SK-N-SH (cell line): ENCODE results near the gene SDS. TPM values are rescaled to one million over a fixed set of nuclear protein-coding genes. Genes with fewer than 3 reads are reported as not detected.

Source experiments
- CTCF ChIA-PET: fragments of 300-600, 350-600 bp; formaldehyde crosslinking; extraction: SDS; loops from one replicate; lab custom pipeline; 2021; lab: Yijun Ruan, JAX
- POLR2A ChIA-PET: fragments of 350-600 bp; sonication (Branson Sonifier 250); formaldehyde crosslinking; extraction: SDS; loops from one replicate; lab custom pipeline; 2020; ENCODE audit warnings: antibody characterized with exemption, inconsistent platforms; lab: Yijun Ruan, JAX
- DNase-seq: peaks from one replicate; pipeline ENCODE4 v3.0.0; 2012
- H2AFZ ChIP-seq: fragments of 200-600 bp; sonication (generic); 2 replicates; pipeline ENCODE4 v1.8.1; 2016; ENCODE audit warnings: antibody characterized with exemption, mild to moderate bottlenecking, low read depth
- H3F3A ChIP-seq: fragments of 200-600 bp; sonication (generic); replicated peaks from 2 replicates; pipeline ENCODE3; 2016; ENCODE audit warnings: antibody characterized with exemption, mild to moderate bottlenecking; ENCODE audit not compliant: insufficient read depth
- H3K27ac ChIP-seq, 2 experiments: fragments of 200-500 bp in 1 of 2; fragments of 200-600 bp in 1 of 2; sonication (Bioruptor generic) in 1 of 2; sonication (generic), shearing (Covaris generic) in 1 of 2; 2 replicates each; pipeline versions ENCODE4 v1.5.1 to v1.6.1; 2014 to 2016; ENCODE audit warnings: low read depth in 2 of 2, inconsistent platforms in 1 of 2, low read length in 1 of 2, mild to moderate bottlenecking in 1 of 2, mixed read lengths in 1 of 2
- H3K27me3 ChIP-seq: fragments of 200-600 bp; sonication (generic), shearing (Covaris generic); 2 replicates; pipeline ENCODE4 v1.6.1; 2016; ENCODE audit warnings: mixed run types; ENCODE audit not compliant: insufficient read depth
- H3K36me3 ChIP-seq, 2 experiments: fragments of 200-500 bp in 1 of 2; fragments of 200-600 bp in 1 of 2; sonication (Bioruptor generic) in 1 of 2; sonication (generic) in 1 of 2; replicated peaks in 1 of 2; 2 replicates each; pipeline versions ENCODE3 to v1.5.1; 2014 to 2016; ENCODE audit warnings: low read length in 1 of 2, mild to moderate bottlenecking in 1 of 2; ENCODE audit not compliant: insufficient read depth in 2 of 2, control insufficient read depth in 1 of 2
- H3K4me1 ChIP-seq, 2 experiments: fragments of 200-500 bp in 1 of 2; fragments of 200-600 bp in 1 of 2; sonication (Bioruptor generic) in 1 of 2; sonication (generic), shearing (Covaris generic) in 1 of 2; 2 replicates each; pipeline versions ENCODE4 v1.5.1 to v1.6.1; 2014 to 2016; ENCODE audit warnings: low read depth in 1 of 2, low read length in 1 of 2, mixed run types in 1 of 2; ENCODE audit not compliant: insufficient read depth in 2 of 2, control insufficient read depth in 1 of 2
- H3K4me2 ChIP-seq: fragments of 200-600 bp; sonication (generic), shearing (Covaris generic); 2 replicates; pipeline ENCODE4 v1.6.1; 2017; ENCODE audit warnings: mixed run types
- H3K4me3 ChIP-seq, 2 experiments: fragments of 200-500 bp in 1 of 2; fragments of 200-600 bp in 1 of 2; sonication (Bioruptor generic) in 1 of 2; sonication (generic), shearing (Covaris generic) in 1 of 2; 2 replicates each; pipeline versions ENCODE4 v1.5.1 to v1.8.1; 2014 to 2016; ENCODE audit warnings: low read depth in 2 of 2, inconsistent platforms in 1 of 2, low read length in 1 of 2, mild to moderate bottlenecking in 1 of 2, mixed read lengths in 1 of 2, moderate library complexity in 1 of 2
- H3K79me2 ChIP-seq: fragments of 200-600 bp; sonication (generic); 2 replicates; pipeline ENCODE4 v1.8.1; 2017; ENCODE audit warnings: mild to moderate bottlenecking; ENCODE audit not compliant: insufficient read depth
- H3K9ac ChIP-seq: fragments of 200-600 bp; sonication (generic); 2 replicates; pipeline ENCODE4 v1.6.1; 2017; ENCODE audit warnings: mixed run types
- H3K9me2 ChIP-seq: fragments of 200-600 bp; sonication (generic); 2 replicates; pipeline ENCODE4 v1.6.1; 2017; ENCODE audit warnings: mixed run types
- H3K9me3 ChIP-seq: fragments of 200-600 bp; sonication (generic); 2 replicates; pipeline ENCODE4 v1.6.1; 2017; ENCODE audit warnings: mixed run types, mild to moderate bottlenecking, moderate library complexity
- H4K20me1 ChIP-seq: fragments of 200-600 bp; sonication (generic); 2 replicates; pipeline ENCODE4 v1.6.1; 2017; ENCODE audit warnings: mild to moderate bottlenecking, mixed run types; ENCODE audit not compliant: insufficient read depth
- FOXJ3 ChIP-seq: sonication (generic); formaldehyde crosslinking; IDR thresholded peaks from 2 replicates; pipeline ENCODE4 v1.5.1; 2020; ENCODE audit warnings: mild to moderate bottlenecking, missing genetic modification reagents
- GABPA ChIP-seq: IDR thresholded peaks from 2 replicates; pipeline ENCODE4 v1.4.0; 2012; ENCODE audit warnings: low read depth, mild to moderate bottlenecking
- MEF2A ChIP-seq: IDR thresholded peaks from 2 replicates; pipeline ENCODE4 v1.4.0; 2012; ENCODE audit warnings: low read depth, borderline replicate concordance
- POLR2AphosphoS5 ChIP-seq: IDR thresholded peaks from 2 replicates; pipeline ENCODE4 v1.6.1; 2012; ENCODE audit warnings: low read depth, low read length
- WGBS: methylation state at CpG from one replicate; pipeline ENCODE4 v1.1.6; 2017; ENCODE audit warnings: low lambda C conversion rate; 5-methylcytosine and 5-hydroxymethylcytosine counted together
- polyA plus RNA-seq, 3 experiments: library from polyadenylated mRNA; depleted of rRNA; stranded (reverse); fragments of >200 nt; gene quantifications; 2 replicates each; pipeline ENCODE4 v1.2.3, GENCODE V29; 2012
- TF ChIP-seq, protein P1 (sequence below): IDR thresholded peaks from 2 replicates; pipeline ENCODE4 v1.4.0; 2012; ENCODE audit warnings: low read depth
- TF ChIP-seq, protein P2 (sequence below): fragments of 150-350 bp; IDR thresholded peaks from 2 replicates; pipeline ENCODE4 v1.6.1; 2017; ENCODE audit warnings: antibody characterized with exemption, low read length, low read depth, borderline replicate concordance

The SDS gene
- polyA plus RNA-seq, 1 of the 3 experiments (the other 2 are of a cell fraction): 0.08 TPM

DNA sequence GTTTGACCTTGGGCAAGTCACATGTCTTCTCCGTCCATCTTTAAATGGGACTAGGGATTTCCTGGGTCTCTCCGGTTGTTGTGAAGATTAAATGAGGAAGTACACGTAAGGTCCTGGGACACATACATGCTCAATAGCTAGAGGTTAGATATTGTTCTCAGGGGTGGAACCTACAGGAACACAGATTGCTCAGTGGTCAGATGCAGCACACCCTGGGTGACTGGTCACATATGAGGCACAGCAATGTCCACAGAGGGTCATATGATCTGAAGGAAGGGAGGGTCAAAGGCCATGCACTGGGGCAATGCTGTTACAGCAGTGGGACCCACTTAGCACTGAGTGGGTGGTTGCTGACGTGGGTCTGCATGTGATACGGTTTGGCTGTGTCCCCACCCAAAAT lies 57.3 kb downstream of the SDS start:
- WGBS: 81% methylated on average over 5 of the region's 5 CpGs
- Histone ChIP-seq H3K27ac (no peak overlapping the region), H3K4me1 (no peaks in the 10 kb centered on the region), H3K9me2 (no peaks in the 10 kb centered on the region), H3F3A (no peaks in the 10 kb centered on the region), H3K4me2 (no peak overlapping the region), H3K9ac (no peak overlapping the region), H3K79me2 (no peaks in the 10 kb centered on the region), H4K20me1 (no peaks in the 10 kb centered on the region), H3K36me3 (no peaks in the 10 kb centered on the region), H2AFZ (no peak overlapping the region), H3K4me3 (no peak overlapping the region), H3K27me3 (no peaks in the 10 kb centered on the region), H3K9me3 (no peaks in the 10 kb centered on the region)
- ChIA-PET CTCF (interaction anchor here (0.6 to 1.8 kb wide), 3 partner anchors 13 to 79 kb away, joined by 3 to 4 read pairs (median 4); no protein-coding TSS in a partner anchor), POLR2A (no interaction called here)
- no peak for TF ChIP-seq FOXJ3 (CRISPR knock-in tag)
- no peak for TF ChIP-seq MEF2A
- TF ChIP-seq, protein P1, sequence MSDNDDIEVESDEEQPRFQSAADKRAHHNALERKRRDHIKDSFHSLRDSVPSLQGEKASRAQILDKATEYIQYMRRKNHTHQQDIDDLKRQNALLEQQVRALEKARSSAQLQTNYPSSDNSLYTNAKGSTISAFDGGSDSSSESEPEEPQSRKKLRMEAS: no peak
- TF ChIP-seq POLR2AphosphoS5: no peak
- no peak for DNase-seq

DNA sequence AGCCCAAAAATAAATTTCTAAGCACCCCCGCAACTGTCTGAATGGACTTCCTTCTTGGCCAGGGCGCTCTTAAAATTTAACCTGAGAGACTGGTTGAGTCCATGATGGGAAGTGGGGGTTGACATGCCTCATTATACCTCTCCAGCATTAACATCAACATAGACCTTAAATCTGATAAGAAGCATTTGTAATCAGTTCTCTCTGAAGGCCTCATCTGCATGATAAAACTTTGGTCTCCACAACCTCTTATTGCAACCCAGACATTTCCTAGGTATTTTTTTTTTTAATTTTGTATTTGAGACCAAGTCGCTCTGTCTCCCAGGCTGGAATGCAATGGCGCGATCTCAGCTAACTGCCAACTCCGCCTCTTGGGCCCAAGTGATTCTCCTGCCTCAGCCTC lies 58.4 kb downstream of the SDS start:
- Histone ChIP-seq H3K4me1 (no peaks in the 10 kb centered on the region), H3K79me2 (no peaks in the 10 kb centered on the region), H3K9me3 (no peaks in the 10 kb centered on the region), H3F3A (no peaks in the 10 kb centered on the region), H3K4me3 (no peak overlapping the region), H3K27me3 (no peaks in the 10 kb centered on the region), H3K4me2 (no peak overlapping the region), H2AFZ (no peak overlapping the region), H3K27ac (no peak overlapping the region), H3K36me3 (no peaks in the 10 kb centered on the region), H4K20me1 (no peaks in the 10 kb centered on the region), H3K9me2 (no peaks in the 10 kb centered on the region), H3K9ac (no peak overlapping the region)
- TF ChIP-seq, protein P2, sequence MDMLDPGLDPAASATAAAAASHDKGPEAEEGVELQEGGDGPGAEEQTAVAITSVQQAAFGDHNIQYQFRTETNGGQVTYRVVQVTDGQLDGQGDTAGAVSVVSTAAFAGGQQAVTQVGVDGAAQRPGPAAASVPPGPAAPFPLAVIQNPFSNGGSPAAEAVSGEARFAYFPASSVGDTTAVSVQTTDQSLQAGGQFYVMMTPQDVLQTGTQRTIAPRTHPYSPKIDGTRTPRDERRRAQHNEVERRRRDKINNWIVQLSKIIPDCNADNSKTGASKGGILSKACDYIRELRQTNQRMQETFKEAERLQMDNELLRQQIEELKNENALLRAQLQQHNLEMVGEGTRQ: no peak
- TF ChIP-seq, protein P1: no peak
- TF ChIP-seq GABPA: no peak
- WGBS: 98% methylated on average over 6 of the region's 6 CpGs
- ChIA-PET CTCF (no interaction called here), POLR2A (no interaction called here)
- no peak for DNase-seq

Other genes starting within 250 kb of the SDS start
- gene DDX54, start 218.4 kb downstream of the SDS start, polyA plus RNA-seq (2012; rRNA removed): 56.5 and 69.9 TPM in 2 replicates
- 18.7 and 21.1 TPM in 2 replicates for gene RITA1, start 218.2 kb downstream of the SDS start, polyA plus RNA-seq (2012; rRNA removed)
- 10.3 and 15.7 TPM in 2 replicates for gene TPCN1, start 182.4 kb downstream of the SDS start, polyA plus RNA-seq (2012; rRNA removed)
- gene SLC8B1, start 68.8 kb downstream of the SDS start, polyA plus RNA-seq (2012; rRNA removed): 12.0 and 12.9 TPM in 2 replicates
- 12.1 and 15.2 TPM in 2 replicates for gene PLBD2, start 45.3 kb downstream of the SDS start, polyA plus RNA-seq (2012; rRNA removed)
- gene SDSL, start 18.5 kb upstream of the SDS start, polyA plus RNA-seq (2012; rRNA removed): 32.4 and 33.7 TPM in 2 replicates
- not detected in 2 replicates for gene LHX5, start 68.0 kb upstream of the SDS start, polyA plus RNA-seq (2012; rRNA removed)